ENCODE results near the gene ANXA4. TPM values are rescaled to one million over a fixed set of nuclear protein-coding genes. Genes with fewer than 3 reads are reported as not detected.

The ANXA4 gene
- total and polyA plus RNA-seq, 2 of the 13 experiments (the other 11 are each of a cell fraction or from before 2014, with no cell fraction given): 155 to 168 TPM

DNA sequence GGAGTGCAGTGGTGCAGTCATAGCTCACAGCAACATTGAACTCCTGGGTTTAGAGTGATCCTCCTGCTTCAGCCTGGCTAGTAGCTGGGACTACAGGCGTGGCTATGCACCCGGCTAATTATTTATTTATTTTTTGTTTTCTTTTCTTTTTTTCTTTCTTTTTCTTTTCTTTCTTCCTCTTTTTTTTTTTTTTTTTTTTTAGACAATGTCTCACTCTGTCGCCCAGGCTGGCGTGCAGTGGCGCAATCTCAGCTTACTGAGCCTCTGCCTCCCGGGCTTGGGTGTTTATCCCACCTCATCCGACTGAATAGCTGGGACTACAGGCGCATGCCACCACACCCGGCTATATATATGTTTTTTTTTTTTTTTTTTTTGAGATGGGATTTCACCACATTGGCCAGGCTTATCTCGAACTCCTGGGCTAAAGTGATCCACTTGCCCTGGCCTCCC, 1.4 kb upstream of the ANXA4 start (continued):
- TF ChIP-seq, protein P1, sequence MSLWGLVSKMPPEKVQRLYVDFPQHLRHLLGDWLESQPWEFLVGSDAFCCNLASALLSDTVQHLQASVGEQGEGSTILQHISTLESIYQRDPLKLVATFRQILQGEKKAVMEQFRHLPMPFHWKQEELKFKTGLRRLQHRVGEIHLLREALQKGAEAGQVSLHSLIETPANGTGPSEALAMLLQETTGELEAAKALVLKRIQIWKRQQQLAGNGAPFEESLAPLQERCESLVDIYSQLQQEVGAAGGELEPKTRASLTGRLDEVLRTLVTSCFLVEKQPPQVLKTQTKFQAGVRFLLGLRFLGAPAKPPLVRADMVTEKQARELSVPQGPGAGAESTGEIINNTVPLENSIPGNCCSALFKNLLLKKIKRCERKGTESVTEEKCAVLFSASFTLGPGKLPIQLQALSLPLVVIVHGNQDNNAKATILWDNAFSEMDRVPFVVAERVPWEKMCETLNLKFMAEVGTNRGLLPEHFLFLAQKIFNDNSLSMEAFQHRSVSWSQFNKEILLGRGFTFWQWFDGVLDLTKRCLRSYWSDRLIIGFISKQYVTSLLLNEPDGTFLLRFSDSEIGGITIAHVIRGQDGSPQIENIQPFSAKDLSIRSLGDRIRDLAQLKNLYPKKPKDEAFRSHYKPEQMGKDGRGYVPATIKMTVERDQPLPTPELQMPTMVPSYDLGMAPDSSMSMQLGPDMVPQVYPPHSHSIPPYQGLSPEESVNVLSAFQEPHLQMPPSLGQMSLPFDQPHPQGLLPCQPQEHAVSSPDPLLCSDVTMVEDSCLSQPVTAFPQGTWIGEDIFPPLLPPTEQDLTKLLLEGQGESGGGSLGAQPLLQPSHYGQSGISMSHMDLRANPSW (CRISPR knock-in tag; IDR thresholded peaks at IDR 0.05; ENCODE audit: borderline replicate concordance): no peak
- TF ChIP-seq FOXP1 (IDR thresholded peaks at IDR 0.05) (no peak), FOXP1 (CRISPR knock-in tag; IDR thresholded peaks at IDR 0.05) (no peak), SP1 (IDR thresholded peaks at IDR 0.05) (no peak), SP1 (CRISPR knock-in tag; IDR thresholded peaks at IDR 0.05) (0 out of 2 replicates have a peak, but pooled peaks have one; percentile 6), SIX1 (CRISPR knock-in tag; IDR thresholded peaks at IDR 0.05; ENCODE audit: borderline replicate concordance) (no peak), FOSL2 (CRISPR knock-in tag; IDR thresholded peaks at IDR 0.05) (peak; percentile 13; the same call in 1 of the 2 replicates), ZNF326 (CRISPR knock-in tag; IDR thresholded peaks at IDR 0.05; ENCODE audit: borderline replicate concordance) (no peak), KLF6 (CRISPR knock-in tag; IDR thresholded peaks at IDR 0.05) (no peak)
- TF ChIP-seq, protein P2, sequence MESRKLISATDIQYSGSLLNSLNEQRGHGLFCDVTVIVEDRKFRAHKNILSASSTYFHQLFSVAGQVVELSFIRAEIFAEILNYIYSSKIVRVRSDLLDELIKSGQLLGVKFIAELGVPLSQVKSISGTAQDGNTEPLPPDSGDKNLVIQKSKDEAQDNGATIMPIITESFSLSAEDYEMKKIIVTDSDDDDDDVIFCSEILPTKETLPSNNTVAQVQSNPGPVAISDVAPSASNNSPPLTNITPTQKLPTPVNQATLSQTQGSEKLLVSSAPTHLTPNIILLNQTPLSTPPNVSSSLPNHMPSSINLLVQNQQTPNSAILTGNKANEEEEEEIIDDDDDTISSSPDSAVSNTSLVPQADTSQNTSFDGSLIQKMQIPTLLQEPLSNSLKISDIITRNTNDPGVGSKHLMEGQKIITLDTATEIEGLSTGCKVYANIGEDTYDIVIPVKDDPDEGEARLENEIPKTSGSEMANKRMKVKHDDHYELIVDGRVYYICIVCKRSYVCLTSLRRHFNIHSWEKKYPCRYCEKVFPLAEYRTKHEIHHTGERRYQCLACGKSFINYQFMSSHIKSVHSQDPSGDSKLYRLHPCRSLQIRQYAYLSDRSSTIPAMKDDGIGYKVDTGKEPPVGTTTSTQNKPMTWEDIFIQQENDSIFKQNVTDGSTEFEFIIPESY (CRISPR knock-in tag; IDR thresholded peaks at IDR 0.05): no peak
- TF ChIP-seq, protein P3, sequence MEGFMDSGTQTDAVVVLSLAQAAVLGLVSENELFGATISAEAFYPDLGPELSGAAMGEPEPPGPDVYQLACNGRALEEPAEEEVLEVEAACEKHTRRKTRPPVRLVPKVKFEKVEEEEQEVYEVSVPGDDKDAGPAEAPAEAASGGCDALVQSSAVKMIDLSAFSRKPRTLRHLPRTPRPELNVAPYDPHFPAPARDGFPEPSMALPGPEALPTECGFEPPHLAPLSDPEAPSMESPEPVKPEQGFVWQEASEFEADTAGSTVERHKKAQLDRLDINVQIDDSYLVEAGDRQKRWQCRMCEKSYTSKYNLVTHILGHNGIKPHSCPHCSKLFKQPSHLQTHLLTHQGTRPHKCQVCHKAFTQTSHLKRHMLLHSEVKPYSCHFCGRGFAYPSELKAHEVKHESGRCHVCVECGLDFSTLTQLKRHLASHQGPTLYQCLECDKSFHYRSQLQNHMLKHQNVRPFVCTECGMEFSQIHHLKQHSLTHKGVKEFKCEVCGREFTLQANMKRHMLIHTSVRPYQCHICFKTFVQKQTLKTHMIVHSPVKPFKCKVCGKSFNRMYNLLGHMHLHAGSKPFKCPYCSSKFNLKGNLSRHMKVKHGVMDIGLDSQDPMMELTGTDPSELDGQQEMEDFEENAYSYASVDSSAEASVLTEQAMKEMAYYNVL (CRISPR knock-in tag; IDR thresholded peaks at IDR 0.05; ENCODE audit: borderline replicate concordance): peak; percentile 68; the same call in 1 of the 2 replicates

Measured in HepG2 (cell line).